ENCODE measurements around the gene ATP6V0A1. TPM values are rescaled to one million over a fixed set of nuclear protein-coding genes. Genes with fewer than 3 reads are reported as not detected.

ATP6V0A1 gene
- total RNA-seq, 1 donor from 2014 or later = 40.4 TPM

- no peak for TF ChIP-seq EZH2 (IDR thresholded peaks at IDR 0.05)
- TF ChIP-seq EZH2phosphoT487 (IDR thresholded peaks at IDR 0.05) = no peak
- no peak for TF ChIP-seq CTCF (IDR thresholded peaks at IDR 0.05)
- Mint-ChIP-seq H3K27me3 (ENCODE audit: insufficient read depth, low read depth) (peaks cover 2% of the 10 kb centered on the region), H3K36me3 (peaks cover 29% of the 10 kb centered on the region), H3K27ac (no peak overlapping the region), H3K4me1 (no peaks in the 10 kb centered on the region), H3K9me3 (no peaks in the 10 kb centered on the region), H3K4me3 (no peak overlapping the region)
- Histone ChIP-seq H3K27me3 (no peaks in the 10 kb centered on the region), H3K9me3 (ENCODE audit: low read depth) (no peaks in the 10 kb centered on the region), H4K20me1 (ENCODE audit: low read depth) (no peaks in the 10 kb centered on the region), H2AFZ (replicated peaks) (no peak overlapping the region), H3K79me2 (ENCODE audit: low read depth) (no peaks in the 10 kb centered on the region), H3K36me3 (peaks cover 3% of the 10 kb centered on the region), H3K27ac (no peak overlapping the region), H3K4me1 (no peaks in the 10 kb centered on the region), H3F3A (ENCODE audit: low read depth) (no peaks in the 10 kb centered on the region), H3K4me3 (no peak overlapping the region), H3K9ac (no peak overlapping the region), H3K4me2 (no peak overlapping the region)
- no peak for DNase-seq (ENCODE audit: low spot score)
Observed at GRCh38 chr17:42493319-42493718, 34.6 kb downstream of the ATP6V0A1 start.

- no peak overlapping the region for H2AFZ ChIP-seq (replicated peaks)
- no peak overlapping the region for H3K4me2 ChIP-seq
- H3K79me2 ChIP-seq (ENCODE audit: low read depth) = no peaks in the 10 kb centered on the region
- H3K9ac ChIP-seq = no peak overlapping the region
- H4K20me1 ChIP-seq (ENCODE audit: low read depth) = no peaks in the 10 kb centered on the region
- no peak overlapping the region for H3K27ac ChIP-seq
- no peaks in the 10 kb centered on the region for H3F3A ChIP-seq (ENCODE audit: low read depth)
- no peaks in the 10 kb centered on the region for H3K27me3 ChIP-seq
- no peaks in the 10 kb centered on the region for H3K4me1 ChIP-seq
- no peaks in the 10 kb centered on the region for H3K9me3 ChIP-seq (ENCODE audit: low read depth)
- no peak for DNase-seq (ENCODE audit: low spot score)
- H3K4me1 Mint-ChIP-seq = no peaks in the 10 kb centered on the region
- H3K36me3 ChIP-seq = peaks cover 3% of the 10 kb centered on the region
- no peak for TF ChIP-seq EZH2phosphoT487 (IDR thresholded peaks at IDR 0.05)
- TF ChIP-seq CTCF (IDR thresholded peaks at IDR 0.05) = no peak
- TF ChIP-seq EZH2 (IDR thresholded peaks at IDR 0.05) = no peak
- H3K36me3 Mint-ChIP-seq = peaks cover 28% of the 10 kb centered on the region
- H3K9me3 Mint-ChIP-seq = no peaks in the 10 kb centered on the region
- peaks cover 2% of the 10 kb centered on the region for H3K27me3 Mint-ChIP-seq (ENCODE audit: insufficient read depth, low read depth)
- H3K27ac Mint-ChIP-seq = no peak overlapping the region
- no peak overlapping the region for H3K4me3 Mint-ChIP-seq
- H3K4me3 ChIP-seq = no peak overlapping the region
Observed at GRCh38 chr17:42494673-42495072, 36.0 kb downstream of the ATP6V0A1 start.

- Histone ChIP-seq H3K4me2 (no peak overlapping the region), H3K9me3 (ENCODE audit: low read depth) (no peaks in the 10 kb centered on the region), H3K9ac (no peak overlapping the region), H3K79me2 (ENCODE audit: low read depth) (no peaks in the 10 kb centered on the region), H3K36me3 (peaks cover 3% of the 10 kb centered on the region), H3K4me1 (no peaks in the 10 kb centered on the region), H3K27ac (no peak overlapping the region), H3K27me3 (no peaks in the 10 kb centered on the region), H3F3A (ENCODE audit: low read depth) (no peaks in the 10 kb centered on the region), H3K4me3 (no peak overlapping the region), H2AFZ (replicated peaks) (no peak overlapping the region), H4K20me1 (ENCODE audit: low read depth) (no peaks in the 10 kb centered on the region)
- Mint-ChIP-seq H3K27ac (peak overlapping the region; percentile 63), H3K4me3 (no peak overlapping the region), H3K4me1 (no peaks in the 10 kb centered on the region), H3K27me3 (ENCODE audit: insufficient read depth, low read depth) (peaks cover 4% of the 10 kb centered on the region), H3K36me3 (peaks cover 34% of the 10 kb centered on the region), H3K9me3 (no peaks in the 10 kb centered on the region)
- no peak for DNase-seq (ENCODE audit: low spot score)
- TF ChIP-seq CTCF (IDR thresholded peaks at IDR 0.05) (no peak), EZH2phosphoT487 (IDR thresholded peaks at IDR 0.05) (no peak), EZH2 (IDR thresholded peaks at IDR 0.05) (no peak)
Observed at GRCh38 chr17:42498828-42499227, 40.1 kb downstream of the ATP6V0A1 start.

Data from neural progenitor cell (in vitro differentiated cells).